ENCODE results near the gene SPOCD1.

GRCh38 chr1:31782421-31783410 lies 33.1 kb downstream of the SPOCD1 start:
- TF ChIP-seq CTCF (IDR thresholded peaks at IDR 0.05) (no peak), EP300 (IDR thresholded peaks at IDR 0.05) (no peak), POLR2A (IDR thresholded peaks at IDR 0.05) (no peak)

All from ovary (tissue), 3 donors.